C4-2B (cell line): ENCODE measurements around the gene RPE.

ENCODE experiments used
- ZFX ChIP-seq: fragments of 450-650 bp; IDR thresholded peaks from 2 replicates; pipeline ENCODE4 v1.6.1; 2017
- TF ChIP-seq, protein P1 (sequence below): fragments of 450-650 bp; conservative IDR thresholded peaks from 2 replicates; pipeline ENCODE4 v1.5.1; 2017; ENCODE audit warnings: mild to moderate bottlenecking

DNA sequence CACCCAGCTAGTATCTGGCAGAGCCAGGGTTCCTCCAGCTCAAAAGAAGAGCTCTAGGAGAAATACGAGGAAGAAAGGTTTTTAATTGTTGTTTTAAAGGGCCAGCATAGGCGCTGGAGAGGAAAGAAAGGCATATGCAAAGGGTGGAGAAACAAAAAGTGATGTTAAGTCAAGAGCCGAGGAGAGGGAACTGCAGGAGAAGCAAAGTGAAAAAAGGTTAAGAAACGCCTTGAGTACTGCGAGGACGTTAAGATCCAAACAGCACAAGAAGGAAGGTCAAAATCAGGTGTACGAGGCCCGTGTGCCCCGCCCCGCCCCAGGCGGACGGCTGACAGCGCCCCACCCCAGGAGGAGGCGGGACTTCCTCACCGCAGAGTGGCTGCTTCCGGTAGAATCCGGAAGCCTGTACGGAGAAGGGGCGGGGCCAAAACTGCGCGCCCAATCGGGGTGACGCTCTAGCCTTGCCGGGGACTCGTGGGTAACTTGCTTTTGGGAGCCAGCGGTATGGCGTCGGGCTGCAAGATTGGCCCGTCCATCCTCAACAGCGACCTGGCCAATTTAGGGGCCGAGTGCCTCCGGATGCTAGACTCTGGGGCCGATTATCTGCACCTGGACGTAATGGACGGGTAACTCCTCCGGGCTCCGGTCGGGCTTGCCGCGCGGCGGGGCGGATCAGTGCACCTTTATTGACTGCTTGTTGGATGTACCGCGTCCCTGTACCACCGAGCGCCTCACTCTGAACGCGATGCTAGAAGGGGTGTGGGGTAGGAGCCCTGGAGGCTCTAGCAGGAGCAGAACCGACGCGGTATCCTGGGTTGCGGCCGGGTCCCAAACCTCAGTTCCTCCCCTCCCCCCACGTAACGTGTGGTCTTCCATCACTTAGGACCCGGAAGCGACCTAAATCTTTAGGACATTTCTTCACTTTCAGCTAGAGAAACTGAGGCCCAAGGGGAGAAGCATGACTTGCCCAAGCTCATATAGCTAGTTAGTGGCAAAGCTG lies at the start of gene RPE:
- TF ChIP-seq, protein P1, sequence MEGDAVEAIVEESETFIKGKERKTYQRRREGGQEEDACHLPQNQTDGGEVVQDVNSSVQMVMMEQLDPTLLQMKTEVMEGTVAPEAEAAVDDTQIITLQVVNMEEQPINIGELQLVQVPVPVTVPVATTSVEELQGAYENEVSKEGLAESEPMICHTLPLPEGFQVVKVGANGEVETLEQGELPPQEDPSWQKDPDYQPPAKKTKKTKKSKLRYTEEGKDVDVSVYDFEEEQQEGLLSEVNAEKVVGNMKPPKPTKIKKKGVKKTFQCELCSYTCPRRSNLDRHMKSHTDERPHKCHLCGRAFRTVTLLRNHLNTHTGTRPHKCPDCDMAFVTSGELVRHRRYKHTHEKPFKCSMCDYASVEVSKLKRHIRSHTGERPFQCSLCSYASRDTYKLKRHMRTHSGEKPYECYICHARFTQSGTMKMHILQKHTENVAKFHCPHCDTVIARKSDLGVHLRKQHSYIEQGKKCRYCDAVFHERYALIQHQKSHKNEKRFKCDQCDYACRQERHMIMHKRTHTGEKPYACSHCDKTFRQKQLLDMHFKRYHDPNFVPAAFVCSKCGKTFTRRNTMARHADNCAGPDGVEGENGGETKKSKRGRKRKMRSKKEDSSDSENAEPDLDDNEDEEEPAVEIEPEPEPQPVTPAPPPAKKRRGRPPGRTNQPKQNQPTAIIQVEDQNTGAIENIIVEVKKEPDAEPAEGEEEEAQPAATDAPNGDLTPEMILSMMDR: no peak
- TF ChIP-seq ZFX: no peak
